HG03439 (cell line): ENCODE measurements around the gene MAN1C1.
"Not testable (repeated sequence)": the region's sequence is repeated elsewhere in the genome, so short reads cannot be mapped to it uniquely, and the experiment has no call there.

Source experiments
- ATAC-seq: cut with Tn5 transposase; IDR thresholded peaks from one replicate; pipeline ENCODE4 v1.9.1; 2021; ENCODE audit warnings: mild to moderate bottlenecking, moderate library complexity; ENCODE audit not compliant: unreplicated experiment

MAN1C1 gene

GRCh38 chr1:25694167-25695007 lies 77.8 kb downstream of the MAN1C1 start:
- ATAC-seq = no peak

GRCh38 chr1:25695090-25695770 lies 78.6 kb downstream of the MAN1C1 start:
- ATAC-seq = no peak

- ATAC-seq = no peak
These were observed 79.2 kb downstream of the MAN1C1 start for GRCh38 chr1:25695771-25696311.

GRCh38 chr1:25696643-25697042 lies 80.1 kb downstream of the MAN1C1 start:
- not testable (repeated sequence) for ATAC-seq

- ATAC-seq = no peak
These were observed 81.0 kb downstream of the MAN1C1 start for GRCh38 chr1:25697435-25698217.

GRCh38 chr1:25698252-25698651 lies 81.7 kb downstream of the MAN1C1 start:
- no peak for ATAC-seq

- ATAC-seq = not testable (repeated sequence)
These were observed 82.5 kb downstream of the MAN1C1 start for GRCh38 chr1:25699059-25699458.

GRCh38 chr1:25699500-25700143 lies 83.0 kb downstream of the MAN1C1 start:
- no peak for ATAC-seq

- no peak for ATAC-seq
These were observed 83.5 kb downstream of the MAN1C1 start for GRCh38 chr1:25700144-25700523.

GRCh38 chr1:25700626-25701025 lies 84.0 kb downstream of the MAN1C1 start:
- no peak for ATAC-seq

- ATAC-seq = no peak
These were observed 84.6 kb downstream of the MAN1C1 start for GRCh38 chr1:25701030-25701785.

GRCh38 chr1:25702101-25702775 lies 85.6 kb downstream of the MAN1C1 start:
- ATAC-seq = no peak

- ATAC-seq = no peak
These were observed 86.5 kb downstream of the MAN1C1 start for GRCh38 chr1:25703041-25703440.

GRCh38 chr1:25703671-25704266 lies 87.2 kb downstream of the MAN1C1 start:
- no peak for ATAC-seq

GRCh38 chr1:25704267-25704691 lies 87.7 kb downstream of the MAN1C1 start:
- no peak for ATAC-seq

- no peak for ATAC-seq
These were observed 89.1 kb downstream of the MAN1C1 start for GRCh38 chr1:25705699-25706098.

- ATAC-seq = no peak
These were observed 89.8 kb downstream of the MAN1C1 start for GRCh38 chr1:25706146-25707089.
